HG02884 (cell line): ENCODE results near the gene SPEM3.
A peak's percentile ranks its signal among the peaks of the same experiment; 100 is the strongest.

Source experiments
- ATAC-seq: cut with Tn5 transposase; IDR thresholded peaks from one replicate; pipeline ENCODE4 v1.9.1; 2021; ENCODE audit warnings: mild to moderate bottlenecking, moderate library complexity; ENCODE audit not compliant: unreplicated experiment

Gene SPEM3

GRCh38 chr17:7428557-7428956 is at the start of gene SPEM3:
SPEM3 (plus strand) TSS chr17:7428857; CDS start chr17:7428903, 46 bp downstream.
- no peak for ATAC-seq

GRCh38 chr17:7379134-7379533 is 49.5 kb upstream of the SPEM3 start:
- no peak for ATAC-seq

GRCh38 chr17:7380321-7380720 is 48.3 kb upstream of the SPEM3 start:
- no peak for ATAC-seq

- no peak for ATAC-seq
These were observed 47.6 kb upstream of the SPEM3 start, which contains the start of gene TNK1 for GRCh38 chr17:7380855-7381683. TNK1 (plus strand) TSS chr17:7381089; CDS start chr17:7382927, 1,838 bp downstream.

- no peak for ATAC-seq
These were observed 45.8 kb upstream of the SPEM3 start for GRCh38 chr17:7382901-7383300.

- ATAC-seq: no peak
These were observed 45.3 kb upstream of the SPEM3 start for GRCh38 chr17:7383371-7383741.

- ATAC-seq: no peak
These were observed 44.7 kb upstream of the SPEM3 start for GRCh38 chr17:7383742-7384488.

GRCh38 chr17:7384489-7385081 is 44.1 kb upstream of the SPEM3 start:
- ATAC-seq: no peak

GRCh38 chr17:7388856-7389255 is 39.8 kb upstream of the SPEM3 start:
- no peak for ATAC-seq

- ATAC-seq: no peak
These were observed 38.4 kb upstream of the SPEM3 start for GRCh38 chr17:7389924-7390910.

GRCh38 chr17:7391307-7391706 is 37.4 kb upstream of the SPEM3 start:
- no peak for ATAC-seq

GRCh38 chr17:7392696-7393612 is 35.7 kb upstream of the SPEM3 start:
- ATAC-seq: no peak

GRCh38 chr17:7393613-7394451 is 34.8 kb upstream of the SPEM3 start:
- peak; percentile 32 for ATAC-seq

- ATAC-seq: peak; percentile 70
These were observed 34.0 kb upstream of the SPEM3 start, which contains the start of gene PLSCR3 for GRCh38 chr17:7394452-7395191. PLSCR3 (minus strand) TSS chr17:7394525; CDS start chr17:7394110, 415 bp downstream.

GRCh38 chr17:7396147-7396546 is 32.5 kb upstream of the SPEM3 start:
- ATAC-seq: no peak

- no peak for ATAC-seq
These were observed 30.0 kb upstream of the SPEM3 start for GRCh38 chr17:7398612-7399011.

GRCh38 chr17:7403043-7403726 is 25.5 kb upstream of the SPEM3 start:
- no peak for ATAC-seq
